Activated naive CD4-positive, alpha-beta T cell treated with anti-CD3 and anti-CD28 coated beads, Interleukin-2, amount 50 U/mL, for 16 hours (primary cell): Measurements from ENCODE around the gene UBE2L6.

ENCODE experiments used
- DNase-seq: peaks from one replicate; pipeline ENCODE4 v3.0.0-alpha.2; 2020

UBE2L6 gene

GRCh38 chr11:57567515-57568329 is at the start of gene UBE2L6:
Gene UBE2L6, minus strand, starts transcription at chr11:57567672. Its CDS starts 61 bp downstream, at chr11:57567611.
- peak; percentile 91 for DNase-seq

GRCh38 chr11:57616595-57616994 is 49.1 kb upstream of the UBE2L6 start:
- no peak for DNase-seq

- DNase-seq: no peak
Observed at GRCh38 chr11:57615308-57615707, 47.8 kb upstream of the UBE2L6 start.

DNA sequence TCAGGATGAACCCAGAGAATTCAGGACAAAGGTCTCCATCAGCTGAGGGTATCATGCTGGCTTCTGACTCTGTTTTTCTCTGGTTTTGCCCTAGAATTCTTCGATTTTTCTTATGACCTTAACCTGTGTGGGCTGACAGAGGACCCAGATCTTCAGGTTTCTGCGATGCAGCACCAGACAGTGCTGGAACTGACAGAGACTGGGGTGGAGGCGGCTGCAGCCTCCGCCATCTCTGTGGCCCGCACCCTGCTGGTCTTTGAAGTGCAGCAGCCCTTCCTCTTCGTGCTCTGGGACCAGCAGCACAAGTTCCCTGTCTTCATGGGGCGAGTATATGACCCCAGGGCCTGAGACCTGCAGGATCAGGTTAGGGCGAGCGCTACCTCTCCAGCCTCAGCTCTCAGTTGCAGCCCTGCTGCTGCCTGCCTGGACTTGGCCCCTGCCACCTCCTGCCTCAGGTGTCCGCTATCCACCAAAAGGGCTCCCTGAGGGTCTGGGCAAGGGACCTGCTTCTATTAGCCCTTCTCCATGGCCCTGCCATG is 46.8 kb upstream of the UBE2L6 start:
- DNase-seq: no peak

GRCh38 chr11:57610170-57610569 is 42.7 kb upstream of the UBE2L6 start:
- no peak for DNase-seq

DNA sequence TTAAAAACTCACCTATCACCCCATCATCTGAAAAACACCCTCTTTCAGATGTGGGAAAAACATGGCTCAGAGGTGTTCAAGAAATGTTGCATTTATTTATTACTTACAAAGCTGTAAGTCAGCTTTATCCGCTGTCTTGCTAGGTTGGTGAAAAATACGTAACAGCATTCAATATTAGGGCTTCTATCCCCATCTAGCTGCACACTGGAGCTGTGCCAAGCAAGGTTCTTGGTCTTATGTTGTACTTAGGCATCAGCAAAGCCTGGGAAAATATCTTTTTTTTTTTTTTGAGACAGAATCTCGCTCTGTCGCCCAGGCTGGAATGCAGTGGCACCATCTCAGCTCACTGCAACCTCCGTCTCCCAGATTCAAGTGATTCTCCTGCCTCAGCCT is 37.6 kb upstream of the UBE2L6 start:
- no peak for DNase-seq

GRCh38 chr11:57604296-57605027 is 37.0 kb upstream of the UBE2L6 start:
- DNase-seq: no peak

DNA sequence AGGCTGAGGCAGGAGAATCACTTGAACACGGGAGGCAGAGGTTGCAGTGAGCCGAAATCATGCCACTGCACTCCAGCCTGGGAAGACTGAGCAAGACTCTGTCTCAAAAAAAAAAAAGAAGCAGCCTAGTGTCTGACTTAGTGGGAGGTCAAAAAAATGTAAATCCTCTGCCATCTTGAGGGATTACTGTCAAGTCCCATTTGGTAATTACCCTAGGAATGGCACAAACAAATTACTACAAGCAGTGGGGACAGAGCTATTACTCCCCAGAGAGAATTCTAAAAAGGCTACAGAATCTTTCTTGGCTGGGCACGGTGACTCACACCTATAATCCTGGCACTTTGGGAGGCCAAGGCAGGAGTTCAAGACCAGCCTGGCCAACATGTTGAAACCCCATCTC is 33.8 kb upstream of the UBE2L6 start:
- DNase-seq: no peak

DNA sequence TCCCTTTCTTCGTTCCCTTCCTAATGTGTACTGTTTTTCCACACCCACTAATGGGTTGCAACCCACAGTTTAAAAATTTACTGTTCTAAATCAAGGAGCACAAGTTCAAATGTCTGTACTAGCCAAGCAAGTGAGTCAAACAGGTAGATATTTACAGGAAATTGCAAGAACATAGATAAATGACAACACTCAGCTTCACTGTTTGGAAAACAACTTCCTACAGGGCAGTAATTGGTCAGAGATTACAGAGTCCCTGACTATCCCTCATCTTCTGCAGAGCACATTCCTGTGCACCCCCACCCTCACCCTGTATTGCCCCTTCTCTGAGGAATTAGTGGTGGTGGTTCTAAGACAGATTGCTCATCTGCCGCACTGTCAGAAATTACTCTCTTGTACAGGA is 31.9 kb upstream of the UBE2L6 start:
- no peak for DNase-seq

- no peak for DNase-seq
Observed at GRCh38 chr11:57598831-57599155, 31.3 kb upstream of the UBE2L6 start.

GRCh38 chr11:57597916-57598830 is 30.7 kb upstream of the UBE2L6 start:
- no peak for DNase-seq

- DNase-seq: no peak
Observed at GRCh38 chr11:57597461-57597915, 30.0 kb upstream of the UBE2L6 start, which contains the start of gene SERPING1. Gene SERPING1, plus strand, starts transcription at chr11:57597685. Its CDS starts 586 bp downstream, at chr11:57598271.

GRCh38 chr11:57596266-57596885 is 28.9 kb upstream of the UBE2L6 start:
- DNase-seq: no peak

GRCh38 chr11:57588046-57588710 is 20.7 kb upstream of the UBE2L6 start:
- DNase-seq: no peak

GRCh38 chr11:57586711-57587245 is 19.3 kb upstream of the UBE2L6 start:
- DNase-seq: no peak

GRCh38 chr11:57585301-57585700 is 17.8 kb upstream of the UBE2L6 start:
- DNase-seq: no peak

GRCh38 chr11:57584341-57584740 is 16.9 kb upstream of the UBE2L6 start:
- DNase-seq: no peak

GRCh38 chr11:57574061-57574460 is 6.6 kb upstream of the UBE2L6 start:
- DNase-seq: no peak

DNA sequence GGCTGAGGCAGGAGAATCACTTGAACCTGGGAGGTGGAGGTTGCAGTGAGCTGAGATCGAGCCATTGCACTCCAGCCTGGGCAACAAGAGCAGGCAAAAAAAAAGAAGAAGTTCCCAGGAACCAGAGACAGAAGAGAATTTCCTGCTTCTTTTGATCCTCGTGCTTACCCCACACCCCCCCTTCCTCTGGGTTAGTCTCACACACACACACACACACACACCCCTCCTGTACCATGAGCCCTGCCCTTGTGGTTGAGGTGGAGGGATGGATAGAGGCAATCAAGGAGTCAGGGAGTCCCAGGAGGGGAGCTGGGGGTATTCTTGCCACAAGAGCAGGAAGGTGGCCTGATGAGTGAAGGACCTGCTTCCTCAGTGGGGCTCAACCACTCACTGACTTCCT is 4.1 kb upstream of the UBE2L6 start:
- DNase-seq: no peak

GRCh38 chr11:57568330-57568766 is 876 bp upstream of the UBE2L6 start:
- no peak for DNase-seq

GRCh38 chr11:57566905-57567514 is 462 bp downstream of the UBE2L6 start:
- DNase-seq: no peak
